HCEC 1CT (cell line): ENCODE results near the gene HSPA8.
"Not testable (repeated sequence)": the region's sequence is repeated elsewhere in the genome, so short reads cannot be mapped to it uniquely, and the experiment has no call there.

Experiments
- DNase-seq: peaks from one replicate; pipeline ENCODE4 v3.0.0-alpha.2; 2017

The HSPA8 gene

DNA sequence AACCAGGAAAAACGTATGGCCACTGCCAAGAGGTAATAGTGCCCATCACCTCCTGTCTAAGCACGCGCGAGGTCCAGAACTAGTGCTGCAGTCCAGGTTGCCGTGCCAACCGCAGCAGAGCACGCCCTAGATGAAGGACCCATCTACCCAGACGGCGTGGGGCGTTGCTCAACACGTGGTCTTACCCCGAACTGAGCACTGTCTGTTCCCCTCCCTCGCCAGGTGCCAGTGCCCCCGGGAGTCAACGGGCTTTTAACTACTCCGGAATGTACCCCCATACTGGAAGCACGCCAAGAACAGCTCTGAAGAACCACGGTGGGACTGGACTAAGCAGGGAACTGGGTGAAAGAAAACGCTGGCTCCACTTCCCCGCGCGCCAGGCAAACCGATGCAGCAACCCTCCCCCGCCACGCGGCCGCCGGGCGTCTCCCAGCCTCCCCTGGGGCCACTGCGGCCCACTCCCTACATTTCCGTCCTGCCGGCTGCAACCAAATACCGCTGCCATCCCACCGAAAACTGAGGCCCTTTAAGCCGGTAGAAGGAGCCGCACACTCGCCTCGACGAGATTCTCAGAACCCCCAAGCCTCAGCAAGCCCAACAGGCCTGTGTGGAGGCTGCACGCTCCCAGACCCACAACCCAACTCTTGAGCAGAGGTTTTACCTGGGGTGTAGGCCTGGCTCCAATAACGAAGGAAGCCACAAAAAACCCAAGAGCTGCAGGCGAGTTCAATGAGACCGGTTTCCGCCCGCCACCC, at the start of gene HSPA8:
TSS of gene HSPA8 (minus strand) at position 734 of the 755 bp plus-strand sequence. CDS start 812 bp downstream, outside the sequence.
- peak; percentile 62 for DNase-seq

DNA sequence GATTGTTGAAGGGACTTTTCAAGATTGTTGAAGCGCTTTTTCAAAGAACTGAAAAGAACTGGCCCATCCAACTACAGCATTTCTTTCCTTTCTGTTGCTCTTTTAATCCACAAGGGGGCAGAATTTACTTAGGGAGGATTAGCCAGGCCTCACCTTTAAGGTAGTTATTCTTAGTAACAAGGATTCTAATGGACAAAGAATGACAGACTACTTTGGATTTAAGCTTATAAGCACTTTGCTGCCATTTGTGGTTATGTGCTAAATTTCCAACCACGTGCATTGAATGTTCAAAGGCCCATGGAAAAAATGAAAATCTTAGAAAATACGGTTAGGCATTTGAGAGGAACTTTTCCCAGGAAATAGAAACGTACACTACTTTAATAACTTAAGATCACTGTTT, 49.5 kb upstream of the HSPA8 start:
- peak; percentile 61 for DNase-seq

DNA sequence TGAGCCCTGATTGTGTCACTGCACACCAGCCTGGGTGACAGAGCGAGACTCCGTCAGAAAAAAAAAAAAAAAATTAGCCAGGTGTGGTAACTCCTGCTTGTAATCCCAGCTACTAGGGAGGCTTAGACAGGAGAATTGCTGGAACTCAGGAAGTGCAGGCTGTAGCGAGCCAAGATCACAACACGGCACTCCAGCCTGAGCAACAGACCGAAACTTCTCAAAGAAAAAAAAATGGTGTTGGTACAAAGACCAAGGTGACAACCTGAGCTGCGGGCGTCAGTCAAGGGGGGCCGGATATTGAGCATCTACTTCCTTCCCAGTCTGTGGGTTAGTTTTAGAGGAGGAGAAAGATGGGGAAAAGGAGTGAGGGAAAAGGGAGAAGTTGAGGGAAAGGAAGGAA, 48.5 kb upstream of the HSPA8 start:
- DNase-seq = no peak

DNA sequence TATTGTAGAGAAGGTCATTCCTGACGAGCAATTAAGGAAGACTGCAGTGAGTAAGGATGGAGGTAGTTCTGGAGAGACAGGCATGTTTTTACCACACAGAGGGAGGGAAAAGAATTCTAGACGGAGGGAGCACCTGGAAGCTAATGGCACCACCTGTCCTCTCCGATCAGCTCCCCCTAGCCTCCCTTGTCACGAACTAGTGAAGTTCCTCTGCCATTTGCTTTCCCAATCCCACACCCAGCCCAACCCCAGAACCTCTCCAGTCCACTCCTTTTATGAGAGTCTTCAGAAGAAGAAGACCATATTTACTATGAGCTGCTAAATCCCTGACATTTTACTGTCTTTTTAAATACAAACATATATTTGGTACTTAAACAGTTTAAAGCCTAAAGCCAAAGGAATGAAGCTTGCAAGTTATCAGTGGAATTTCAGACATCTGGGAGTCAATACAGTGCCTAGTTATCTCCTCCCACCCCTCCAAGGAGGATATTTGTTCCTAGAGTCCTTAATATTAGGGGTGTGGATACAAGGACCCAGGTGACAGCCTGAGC, 46.1 kb upstream of the HSPA8 start:
- DNase-seq = no peak

DNA sequence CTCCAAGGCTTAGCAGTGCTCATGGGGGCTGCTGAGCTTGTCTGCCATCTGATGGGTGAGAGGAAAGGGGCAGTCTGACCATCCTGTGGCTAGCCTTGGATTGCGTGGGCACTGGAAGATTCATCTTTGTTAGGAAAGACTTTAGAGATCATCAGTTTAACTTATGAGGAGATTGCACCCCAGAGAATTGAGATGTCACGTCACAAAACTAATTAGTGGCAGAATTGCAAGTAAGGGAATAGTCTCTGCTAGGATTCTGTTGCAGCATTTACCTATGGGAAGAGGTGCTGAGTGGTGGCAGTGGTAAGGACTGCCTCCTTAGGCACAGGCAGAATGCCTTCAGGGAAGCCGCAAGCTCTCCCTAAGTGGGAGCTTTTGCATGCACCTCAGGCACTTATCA, 42.8 kb upstream of the HSPA8 start:
- no peak for DNase-seq

DNA sequence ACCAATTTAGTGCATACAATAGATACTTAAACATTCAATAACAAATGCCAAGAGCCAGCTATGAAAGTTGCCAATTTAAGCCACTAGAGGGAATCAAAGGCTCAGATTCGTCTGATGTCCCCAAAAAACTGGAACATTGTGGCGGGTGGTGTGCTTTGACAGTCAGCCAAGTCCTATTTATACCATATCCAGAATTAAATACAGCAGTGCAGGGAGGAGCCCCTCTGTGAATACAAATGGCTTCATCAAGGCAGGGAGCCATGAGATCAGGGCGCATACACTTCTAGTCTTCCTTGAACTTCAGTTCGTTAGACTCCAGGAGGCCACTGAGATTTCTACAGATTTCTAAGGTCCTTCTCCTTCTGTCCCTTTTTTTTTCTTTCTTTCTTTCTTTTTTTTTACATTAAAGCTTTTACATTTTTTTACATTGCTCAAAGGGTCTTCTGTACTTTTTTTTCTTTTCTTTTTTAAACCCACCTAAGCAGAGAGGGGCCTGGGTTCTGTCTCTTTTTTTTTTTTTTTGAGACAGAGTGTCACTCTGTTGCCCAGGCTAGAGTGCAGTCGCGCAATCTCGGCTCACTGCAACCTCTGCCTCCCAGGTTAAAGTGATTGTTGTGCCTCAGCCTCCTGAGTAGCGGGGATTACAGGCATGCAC, 41.5 kb upstream of the HSPA8 start:
- DNase-seq = peak; percentile 50

DNA sequence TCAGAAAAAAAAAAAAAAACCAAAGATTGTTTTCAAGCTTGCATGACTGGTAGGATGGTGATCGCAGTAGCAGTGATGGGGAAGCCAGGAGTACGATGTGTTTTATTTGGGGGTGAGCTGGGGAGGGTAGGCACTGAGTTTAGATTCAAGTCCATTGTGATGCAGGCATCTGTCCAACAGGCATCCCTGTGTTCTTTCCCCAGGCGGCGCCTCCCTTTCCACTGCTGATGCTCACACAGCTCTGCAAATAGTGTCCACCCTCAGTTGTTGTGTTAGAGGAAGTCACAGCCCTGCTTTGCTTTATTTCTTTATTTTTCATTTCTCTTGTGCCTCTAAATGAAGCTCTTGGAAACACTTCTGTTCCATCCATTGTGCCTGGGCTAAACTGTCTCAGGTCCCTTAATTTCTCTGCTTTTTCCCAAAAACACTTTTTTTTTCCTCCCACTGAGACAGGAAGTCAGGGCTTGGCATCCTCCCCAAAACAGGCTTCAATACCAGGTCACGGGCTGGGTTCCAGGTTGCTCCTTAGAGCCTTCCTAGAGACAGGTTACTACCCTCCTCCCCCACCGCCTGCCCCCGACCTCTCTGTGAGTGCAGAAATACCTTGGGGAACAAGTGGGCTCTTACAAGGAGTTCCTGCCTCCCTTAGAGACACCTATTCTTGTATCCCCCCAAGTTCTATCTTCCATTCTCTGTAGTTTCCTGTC, 38.6 kb upstream of the HSPA8 start:
- no peak for DNase-seq

DNA sequence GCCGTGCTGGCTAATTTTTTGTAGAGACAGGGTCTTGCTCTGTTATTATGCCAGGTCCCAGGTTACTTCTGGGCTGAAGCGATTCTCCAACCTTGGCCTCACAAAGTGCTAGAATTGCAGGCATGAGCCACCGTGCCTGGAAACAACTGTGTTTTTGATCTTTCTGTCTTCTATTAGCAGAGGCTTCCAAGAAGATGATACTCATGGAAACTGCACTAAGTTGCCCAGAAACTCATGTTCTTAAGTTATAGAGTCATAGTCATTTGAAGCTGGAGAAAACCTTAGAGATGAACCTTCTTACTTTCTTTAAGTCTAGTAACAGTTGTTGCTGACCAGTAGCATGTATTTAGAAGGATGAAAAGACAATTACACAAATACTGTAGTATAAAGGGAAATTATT, 37.1 kb upstream of the HSPA8 start:
- no peak for DNase-seq

DNA sequence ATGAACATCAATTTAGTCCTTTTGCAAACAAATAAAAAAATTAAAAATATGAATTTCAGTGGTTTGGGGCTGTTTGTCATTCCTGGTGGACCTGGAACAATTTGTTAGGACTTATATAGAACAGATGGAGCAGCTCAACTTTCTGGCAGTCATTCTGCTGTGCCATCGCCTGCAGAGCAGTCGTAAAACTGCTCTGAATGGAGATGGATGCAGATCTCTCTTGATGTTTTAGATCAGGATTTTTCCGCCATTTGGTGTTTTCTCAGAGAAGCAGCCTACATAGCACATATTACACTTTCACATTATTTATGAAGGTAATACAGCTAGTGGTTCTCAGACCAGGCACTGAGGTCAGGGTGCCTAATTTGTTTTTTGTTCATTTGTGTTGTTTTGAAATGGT, 31.8 kb upstream of the HSPA8 start:
- DNase-seq = no peak

DNA sequence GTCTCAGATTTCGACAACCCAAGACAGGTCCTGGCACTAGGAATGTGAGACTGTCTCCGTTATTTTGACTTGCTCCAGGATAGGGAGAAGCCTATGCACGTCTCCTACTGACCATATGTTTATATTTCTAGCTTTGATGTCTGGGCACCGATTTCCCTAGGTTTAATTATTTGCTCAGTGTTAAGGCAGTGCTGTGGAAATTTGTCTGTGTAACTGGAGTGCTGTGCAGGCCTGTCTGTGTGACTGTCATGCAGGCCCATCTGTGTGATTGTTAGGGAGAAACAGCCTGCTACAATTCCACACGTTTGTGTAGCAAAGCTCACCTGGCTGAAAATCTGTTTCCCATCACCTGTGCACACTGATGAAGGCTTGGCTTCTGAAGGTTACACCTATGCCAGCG, 29.6 kb upstream of the HSPA8 start:
- DNase-seq = no peak

DNA sequence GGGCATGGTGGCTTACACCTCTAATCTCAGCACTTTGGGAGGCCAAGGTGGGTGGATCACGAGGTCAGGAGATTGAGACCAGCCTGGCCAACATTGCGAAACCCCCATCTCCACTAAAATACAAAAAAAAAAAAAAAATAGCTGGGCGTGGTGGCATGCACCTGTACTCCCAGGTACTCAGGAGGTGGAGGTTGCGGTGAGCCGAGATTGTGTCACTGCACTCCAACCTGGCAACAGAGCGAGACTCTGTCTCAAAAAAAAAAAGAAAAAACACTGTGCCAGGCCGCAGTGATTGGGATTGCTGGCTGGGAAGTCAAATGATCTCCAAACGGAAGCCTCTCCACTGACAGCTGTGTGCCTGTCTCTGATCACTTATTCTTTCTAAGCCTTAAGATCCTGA, 28.2 kb upstream of the HSPA8 start:
- DNase-seq = not testable (repeated sequence)

DNA sequence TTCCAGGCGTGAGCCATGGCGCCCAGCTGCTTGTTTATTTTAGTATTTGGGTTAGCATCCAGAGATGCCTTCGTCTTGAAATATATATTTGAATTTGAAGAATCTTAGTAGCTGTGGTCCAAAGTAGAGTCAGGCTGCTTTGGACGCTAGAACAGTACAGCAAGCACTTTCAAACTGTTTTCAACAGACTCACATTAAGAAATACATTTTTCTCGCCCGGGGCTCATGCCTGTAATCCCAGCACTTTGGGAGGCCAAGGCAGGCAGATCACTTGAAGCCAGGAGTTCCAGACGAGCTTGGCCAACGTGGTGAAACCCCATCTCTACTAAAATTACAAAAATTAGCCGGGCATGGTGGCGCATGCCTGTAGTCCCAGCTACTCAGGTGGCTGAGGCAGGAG, 27.0 kb upstream of the HSPA8 start:
- DNase-seq = not testable (repeated sequence)

DNA sequence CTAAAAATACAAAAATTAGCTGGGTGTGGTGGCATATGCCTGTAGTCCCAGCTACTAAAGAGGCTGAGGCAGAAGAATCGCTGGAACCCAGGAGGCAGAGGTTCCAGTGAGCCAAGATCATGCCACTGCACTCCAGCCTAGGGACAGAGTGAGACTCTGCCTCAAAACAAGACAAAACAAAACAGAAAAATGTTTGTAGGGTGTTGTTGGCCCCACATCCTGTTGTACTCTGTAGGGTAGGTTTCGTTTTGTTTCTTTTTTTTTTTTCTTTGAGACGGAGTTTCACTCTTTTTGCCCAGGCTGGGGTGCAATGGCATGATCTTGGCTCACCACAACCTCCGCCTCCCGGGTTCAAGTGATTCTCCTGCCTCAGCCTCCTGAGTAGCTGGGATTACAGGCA, 25.7 kb upstream of the HSPA8 start:
- not testable (repeated sequence) for DNase-seq

DNA sequence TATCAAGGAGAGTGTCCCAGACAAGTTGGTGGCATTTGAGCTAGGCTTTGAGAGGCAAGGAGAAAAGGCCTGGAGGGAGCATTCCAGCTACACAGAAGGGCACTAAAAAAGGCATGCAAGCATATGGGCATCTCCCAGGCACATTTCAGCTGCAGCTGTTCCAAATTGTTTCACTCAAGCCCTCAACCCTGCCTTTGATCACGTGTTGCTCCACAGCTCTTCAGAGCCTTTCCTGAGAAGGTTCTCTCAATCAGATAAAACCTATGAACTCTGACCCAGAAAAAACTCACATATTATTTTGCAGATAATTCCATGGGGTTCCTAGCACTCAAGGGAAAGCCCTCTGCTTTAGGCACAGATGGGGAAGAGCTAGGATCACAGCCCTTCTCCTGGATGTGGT, 24.4 kb upstream of the HSPA8 start:
- DNase-seq = no peak

DNA sequence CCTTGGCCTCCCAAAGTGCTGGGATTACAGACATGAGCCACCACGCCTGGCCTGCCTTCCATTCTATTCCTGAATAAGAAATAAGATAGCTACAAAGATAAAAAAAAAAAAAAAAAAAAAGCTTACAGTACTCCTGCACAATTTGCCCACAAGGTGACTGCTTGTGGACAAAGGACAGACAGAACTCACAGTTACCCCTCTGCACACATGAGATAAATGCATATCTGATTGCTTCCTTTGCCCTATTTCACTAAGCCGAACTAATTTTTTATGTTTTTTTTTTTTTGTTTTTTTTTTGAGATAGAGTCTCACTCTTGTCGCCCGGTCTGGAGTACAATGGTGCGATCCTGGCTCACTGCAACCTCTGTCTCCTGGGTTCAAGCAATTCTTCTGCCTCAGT, 23.6 kb upstream of the HSPA8 start:
- no peak for DNase-seq

DNA sequence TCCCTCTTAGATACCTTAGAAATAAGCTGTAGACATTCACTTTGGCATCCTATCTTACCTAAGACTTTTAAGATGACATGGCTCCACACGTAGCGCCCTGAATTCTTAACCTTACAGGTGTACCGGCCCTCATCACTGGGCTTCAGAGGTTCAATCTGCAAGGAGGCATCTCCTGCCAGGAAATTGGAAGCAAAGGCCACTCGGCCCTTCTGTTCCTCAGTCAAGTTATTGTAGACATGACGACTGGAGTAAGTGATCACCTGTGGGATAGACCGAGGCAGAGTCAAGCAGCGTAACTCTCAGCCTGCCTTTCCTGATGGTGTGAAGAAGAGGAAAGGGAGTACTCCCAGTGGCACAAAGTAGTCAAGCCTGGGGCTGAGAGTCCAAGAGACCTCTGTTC, 22.5 kb upstream of the HSPA8 start:
- no peak for DNase-seq

DNA sequence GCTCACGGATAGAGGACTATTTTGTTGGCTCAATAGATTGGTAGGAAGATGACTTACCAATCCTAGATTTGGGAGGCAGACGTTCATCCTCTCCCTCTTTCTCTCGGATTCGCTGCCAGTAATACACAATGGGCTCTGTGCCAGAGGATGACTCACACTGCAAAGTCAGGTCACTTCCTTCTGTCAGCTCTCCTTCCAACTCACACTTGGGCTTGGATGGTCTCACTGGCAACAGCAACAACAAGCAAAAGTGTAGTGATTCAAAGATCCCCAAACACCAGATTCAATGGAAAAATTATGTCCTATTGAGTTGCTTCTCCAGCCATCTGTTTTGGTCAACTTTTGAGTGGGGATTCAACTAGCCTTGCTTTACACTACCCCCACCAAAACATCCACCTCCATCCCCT, 21.7 kb upstream of the HSPA8 start:
- peak; percentile 94 for DNase-seq

DNA sequence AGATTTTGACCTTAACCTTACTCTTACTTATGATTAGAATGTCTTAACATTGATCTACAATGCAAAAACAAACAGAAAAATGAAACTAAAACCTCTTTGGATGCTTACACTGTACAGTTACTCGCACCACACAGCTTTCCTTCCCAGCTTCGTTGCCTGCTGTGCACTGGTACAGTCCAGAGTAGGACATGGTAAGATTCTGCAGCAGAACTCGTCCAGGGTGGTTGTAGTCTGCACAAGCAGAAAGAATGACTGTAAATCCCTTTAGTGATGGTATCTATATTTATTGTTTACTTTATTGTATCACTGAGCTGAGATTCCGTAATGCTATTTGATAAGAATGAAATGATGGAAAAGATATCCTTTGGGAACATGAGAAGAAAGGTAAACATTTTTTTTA, 21.0 kb upstream of the HSPA8 start:
- no peak for DNase-seq

DNA sequence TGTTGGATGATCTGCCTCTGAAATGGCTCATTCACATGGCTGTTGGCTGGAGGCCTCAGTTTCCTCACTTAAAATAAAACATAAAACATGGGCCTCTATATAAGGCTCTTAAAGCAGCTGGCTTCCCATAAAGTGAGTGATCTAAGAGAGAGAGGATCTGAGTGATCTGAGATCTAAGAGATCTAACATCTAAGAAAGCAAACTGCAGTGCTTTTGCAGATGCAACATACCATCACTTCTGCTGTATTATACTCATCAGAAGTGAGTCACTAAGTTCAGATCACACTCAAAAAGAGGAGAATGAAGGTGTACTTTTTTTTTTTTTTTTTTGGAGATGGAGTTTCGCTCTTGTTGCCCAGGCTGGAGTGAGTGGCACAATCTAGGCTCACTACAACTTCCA, 18.1 kb upstream of the HSPA8 start:
- DNase-seq = no peak

DNA sequence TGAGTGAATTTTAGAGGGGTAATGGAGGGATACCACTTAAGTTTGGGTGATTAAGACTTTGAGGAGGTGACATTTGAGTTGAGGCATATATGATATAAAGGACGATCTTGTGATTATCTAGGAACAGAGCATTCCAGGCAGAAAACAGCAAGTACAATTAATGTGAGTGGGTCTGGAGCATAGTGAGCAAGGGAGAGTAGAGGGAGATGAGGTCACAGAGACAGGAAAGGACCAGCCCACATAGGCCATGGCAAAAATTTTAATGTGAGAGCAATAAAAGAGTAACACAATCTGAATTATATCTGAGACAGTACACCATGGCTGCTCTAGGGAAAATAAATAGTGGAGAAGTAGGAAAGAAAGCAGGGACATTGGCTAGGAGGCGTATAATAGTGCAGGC, 14.5 kb upstream of the HSPA8 start:
- DNase-seq = no peak

DNA sequence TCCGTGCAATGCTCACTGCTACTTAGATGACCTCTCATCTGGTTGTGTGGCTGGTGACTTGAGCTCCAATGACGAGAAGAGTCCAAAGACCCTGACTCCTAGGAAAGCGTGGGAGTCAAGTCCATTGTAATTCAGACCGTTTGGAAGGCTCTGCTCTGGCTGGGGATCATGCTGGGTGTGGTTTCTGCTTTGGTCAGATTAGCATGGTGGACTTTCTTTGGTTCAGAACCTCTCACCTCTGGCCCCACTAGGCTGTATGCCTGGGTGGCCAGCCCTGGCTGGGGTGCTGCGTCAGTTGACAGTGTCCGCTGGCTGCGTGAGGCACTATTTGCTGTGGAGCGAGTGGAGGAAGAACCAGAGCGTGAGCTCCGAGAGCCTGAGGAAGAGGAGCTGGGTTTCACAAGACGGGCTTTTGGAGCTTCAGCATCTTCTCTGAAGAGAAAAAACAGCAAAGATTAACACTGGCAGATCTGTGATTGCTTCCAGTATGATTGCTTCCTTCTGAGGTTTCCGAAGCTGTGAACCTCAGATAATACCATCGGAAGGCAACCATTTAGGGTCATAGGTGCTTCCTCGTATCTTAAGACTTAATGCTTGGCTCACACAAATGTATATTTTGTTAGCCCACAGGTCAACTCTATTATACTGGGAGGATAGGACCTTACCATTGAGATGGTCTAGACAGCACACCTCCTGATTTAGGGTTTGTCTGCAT, 11.6 kb upstream of the HSPA8 start:
- DNase-seq = no peak

DNA sequence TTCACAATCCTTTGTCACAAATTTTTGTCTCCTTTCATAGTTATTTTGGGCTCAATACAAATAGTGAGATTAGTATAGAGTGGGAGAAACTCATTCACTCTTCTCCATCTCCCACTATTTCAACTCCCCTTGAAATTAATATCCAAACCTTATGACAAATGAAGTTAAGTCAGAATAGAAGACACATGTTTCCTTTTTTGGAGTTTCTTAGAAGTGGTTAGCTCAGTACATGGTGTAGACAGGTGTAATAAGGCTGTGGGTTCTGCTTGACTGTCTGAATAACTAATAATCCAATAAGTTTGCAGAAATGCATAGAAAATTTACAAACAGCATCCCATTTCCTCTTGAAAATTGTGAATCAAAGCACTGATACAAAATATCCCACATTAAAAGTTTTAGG, 10.8 kb upstream of the HSPA8 start:
- no peak for DNase-seq

DNA sequence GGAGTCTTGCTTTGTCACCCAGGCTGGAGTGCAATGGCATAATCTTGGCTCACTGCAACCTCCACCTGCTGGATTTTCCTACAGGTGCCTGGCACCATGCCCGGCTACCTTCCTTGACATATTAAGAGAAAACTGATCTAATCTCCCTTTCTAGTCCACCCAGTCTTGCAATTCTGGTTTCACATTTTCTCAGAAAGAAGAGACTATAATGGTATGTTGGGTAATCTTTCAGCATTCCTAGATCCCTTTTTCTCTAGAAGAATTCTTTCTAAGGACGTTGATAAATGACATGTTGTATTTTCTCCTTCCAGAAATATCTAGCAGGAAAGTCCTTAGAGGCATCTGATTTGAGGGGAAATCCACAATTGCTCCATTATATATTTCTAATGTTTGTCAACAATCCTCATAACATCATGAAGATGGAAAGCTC, 10.4 kb upstream of the HSPA8 start:
- DNase-seq = no peak
